Activated CD8-positive, alpha-beta T cell treated with anti-CD3 and anti-CD28 coated beads for 36 hours (primary cell): Measurements from ENCODE around the gene CD99L2. TPM values are rescaled to one million over a fixed set of nuclear protein-coding genes. Genes with fewer than 3 reads are reported as not detected.

ENCODE experiments used
- ATAC-seq: fragments of 200-7000 bp; cut with Tn5 transposase; one replicate; pipeline ENCODE4 v1.10.0; 2021; ENCODE audit warnings: mild to moderate bottlenecking, moderate library complexity
- CTCF ChIA-PET: fragments of 350-600 bp; sonication (Branson Sonifier 250); formaldehyde crosslinking; loops from one replicate; lab custom pipeline; 2021; ENCODE audit warnings: antibody characterized with exemption; lab: Charles Lee
- POLR2A ChIA-PET: fragments of 350-600 bp; sonication (Branson Sonifier 250); formaldehyde crosslinking; loops from one replicate; lab custom pipeline; 2021; ENCODE audit warnings: antibody characterized with exemption; lab: Charles Lee
- DNase-seq: peaks from one replicate; pipeline ENCODE4 v3.0.0-alpha.2; 2020
- H3K27ac Mint-ChIP-seq: one replicate; pipeline ENCODE4 v1.8.0; 2021; ENCODE audit warnings: mild to moderate bottlenecking, mixed read lengths
- H3K27me3 Mint-ChIP-seq: one replicate; pipeline ENCODE4 v1.8.0; 2021; ENCODE audit warnings: mixed read lengths
- H3K36me3 Mint-ChIP-seq: one replicate; pipeline ENCODE4 v1.8.0; 2021; ENCODE audit warnings: low read depth, mixed read lengths
- H3K4me1 Mint-ChIP-seq: one replicate; pipeline ENCODE4 v1.8.0; 2021; ENCODE audit warnings: low read depth, mixed read lengths
- H3K4me3 Mint-ChIP-seq: one replicate; pipeline ENCODE4 v1.8.0; 2021; ENCODE audit warnings: mild to moderate bottlenecking, moderate library complexity, mixed read lengths
- H3K9me3 Mint-ChIP-seq: one replicate; pipeline ENCODE4 v1.8.0; 2021; ENCODE audit warnings: mixed read lengths
- CTCF ChIP-seq: fragments of 200-600 bp; IDR thresholded peaks from one replicate; pipeline ENCODE4 v1.8.0; 2022; ENCODE audit warnings: antibody characterized with exemption, mild to moderate bottlenecking
- intact Hi-C: fragments of 100-400 bp; cut with micrococcal nuclease; formaldehyde crosslinking; loops from one replicate; pipeline ENCODE4 v1.10.0; 2022
- total RNA-seq, 2 experiments: library from RNA; stranded (reverse); gene quantifications; one replicate each; pipeline ENCODE4 v1.2.3, GENCODE V29; 2021

Gene CD99L2
- total RNA-seq, 2 experiments from 2014 or later = 11.9 to 12.6 TPM

- no peak for TF ChIP-seq CTCF
- POLR2A ChIA-PET = no interaction called here
- Mint-ChIP-seq H3K4me1 (peaks cover 16% of the 10 kb centered on the region), H3K27ac (no peak overlapping the region), H3K27me3 (no peaks in the 10 kb centered on the region), H3K4me3 (no peak overlapping the region), H3K9me3 (no peaks in the 10 kb centered on the region), H3K36me3 (no peaks in the 10 kb centered on the region)
- CTCF ChIA-PET = interaction anchor here (2.2 kb wide), 1 partner anchor 306 kb away, joined by 10 read pairs; no protein-coding TSS in a partner anchor
- ATAC-seq (no peak), DNase-seq (no peak)
- intact Hi-C loops = loop anchor here (10.0 kb wide), 1 partner anchor 129 kb away; no protein-coding TSS in a partner anchor
These were observed 122.7 kb downstream of the CD99L2 start for GRCh38 chrX:150775569-150776350.

DNA sequence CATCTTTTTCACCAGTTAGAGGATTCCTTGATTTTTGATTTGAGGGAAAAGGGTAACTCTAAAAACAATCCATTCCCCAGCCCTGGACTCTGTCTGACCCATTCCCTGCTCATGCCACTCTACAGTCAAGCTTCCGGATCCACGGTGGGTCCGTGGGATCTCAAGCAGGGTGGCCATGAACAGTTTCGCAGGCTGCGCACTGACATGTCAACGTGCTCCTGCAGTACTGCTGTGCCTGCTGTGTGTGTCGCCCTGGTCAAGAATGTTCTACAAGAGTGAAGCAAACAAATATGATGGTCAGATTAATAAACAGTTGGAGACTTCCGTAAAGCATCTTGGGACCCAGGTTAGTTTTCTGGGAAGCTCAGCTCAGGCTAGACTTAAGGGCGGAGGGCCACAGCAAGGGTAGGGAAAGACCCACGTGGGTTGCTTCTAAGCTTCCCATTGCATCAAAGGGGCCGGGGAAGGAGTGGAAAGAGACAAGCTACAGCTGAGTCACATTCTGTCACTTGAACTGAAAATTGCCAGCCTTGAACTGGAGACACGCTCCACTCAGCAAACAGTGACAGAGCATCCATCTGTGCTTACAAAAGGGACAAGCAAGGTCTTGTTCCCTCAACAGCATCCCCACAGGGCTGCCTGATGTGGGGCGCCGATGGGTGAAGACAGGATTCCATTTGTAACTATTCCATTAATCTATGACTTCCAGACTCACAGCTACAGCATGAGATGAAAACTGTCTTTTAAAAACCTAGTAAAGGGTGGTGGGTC is 123.5 kb downstream of the CD99L2 start:
- ChIA-PET POLR2A (no interaction called here), CTCF (interaction anchor here (2.2 kb wide), 1 partner anchor 307 kb away, joined by 10 read pairs; no protein-coding TSS in a partner anchor)
- no peaks in the 10 kb centered on the region for H3K9me3 Mint-ChIP-seq
- no peak for ATAC-seq
- no peak overlapping the region for H3K27ac Mint-ChIP-seq
- no peaks in the 10 kb centered on the region for H3K27me3 Mint-ChIP-seq
- intact Hi-C loops = loop anchor here (5.0 to 10.0 kb wide), 2 partner anchors 130 to 307 kb away; no protein-coding TSS in a partner anchor
- H3K36me3 Mint-ChIP-seq = no peaks in the 10 kb centered on the region
- TF ChIP-seq CTCF = no peak
- peaks cover 15% of the 10 kb centered on the region for H3K4me1 Mint-ChIP-seq
- no peak overlapping the region for H3K4me3 Mint-ChIP-seq
- no peak for DNase-seq

GRCh38 chrX:150773634-150774033 is 124.8 kb downstream of the CD99L2 start:
- Mint-ChIP-seq H3K27me3 (no peaks in the 10 kb centered on the region), H3K27ac (no peak overlapping the region), H3K4me3 (no peak overlapping the region), H3K9me3 (no peaks in the 10 kb centered on the region), H3K36me3 (no peaks in the 10 kb centered on the region), H3K4me1 (peaks cover 5% of the 10 kb centered on the region)
- intact Hi-C loops = loop anchor here (5.0 to 10.0 kb wide), 2 partner anchors 131 to 309 kb away; no protein-coding TSS in a partner anchor
- ATAC-seq = no peak
- DNase-seq = no peak
- ChIA-PET POLR2A (no interaction called here), CTCF (interaction anchor here (3.9 kb wide), 1 partner anchor 309 kb away, joined by 80 read pairs; no protein-coding TSS in a partner anchor)
- TF ChIP-seq CTCF = no peak

GRCh38 chrX:150773117-150773516 is 125.4 kb downstream of the CD99L2 start:
- no peak overlapping the region for H3K27ac Mint-ChIP-seq
- intact Hi-C loops = loop anchor here (5.0 to 10.0 kb wide), 2 partner anchors 132 to 309 kb away; no protein-coding TSS in a partner anchor
- no peaks in the 10 kb centered on the region for H3K36me3 Mint-ChIP-seq
- no peaks in the 10 kb centered on the region for H3K27me3 Mint-ChIP-seq
- no peaks in the 10 kb centered on the region for H3K9me3 Mint-ChIP-seq
- POLR2A ChIA-PET = no interaction called here
- DNase-seq = no peak
- no peak for ATAC-seq
- CTCF ChIA-PET = interaction anchor here (1.0 to 3.9 kb wide), 3 partner anchors 191 to 309 kb away, joined by 3 to 80 read pairs (median 4); no protein-coding TSS in a partner anchor
- TF ChIP-seq CTCF = no peak
- H3K4me1 Mint-ChIP-seq = peaks cover 3% of the 10 kb centered on the region
- H3K4me3 Mint-ChIP-seq = no peak overlapping the region
